HG03280 (cell line): ENCODE results near the gene SLC1A4.

Experiments used
- ATAC-seq: cut with Tn5 transposase; IDR thresholded peaks from one replicate; pipeline ENCODE4 v1.9.1; 2021; ENCODE audit warnings: mild to moderate bottlenecking, moderate library complexity; ENCODE audit not compliant: unreplicated experiment

The SLC1A4 gene

DNA sequence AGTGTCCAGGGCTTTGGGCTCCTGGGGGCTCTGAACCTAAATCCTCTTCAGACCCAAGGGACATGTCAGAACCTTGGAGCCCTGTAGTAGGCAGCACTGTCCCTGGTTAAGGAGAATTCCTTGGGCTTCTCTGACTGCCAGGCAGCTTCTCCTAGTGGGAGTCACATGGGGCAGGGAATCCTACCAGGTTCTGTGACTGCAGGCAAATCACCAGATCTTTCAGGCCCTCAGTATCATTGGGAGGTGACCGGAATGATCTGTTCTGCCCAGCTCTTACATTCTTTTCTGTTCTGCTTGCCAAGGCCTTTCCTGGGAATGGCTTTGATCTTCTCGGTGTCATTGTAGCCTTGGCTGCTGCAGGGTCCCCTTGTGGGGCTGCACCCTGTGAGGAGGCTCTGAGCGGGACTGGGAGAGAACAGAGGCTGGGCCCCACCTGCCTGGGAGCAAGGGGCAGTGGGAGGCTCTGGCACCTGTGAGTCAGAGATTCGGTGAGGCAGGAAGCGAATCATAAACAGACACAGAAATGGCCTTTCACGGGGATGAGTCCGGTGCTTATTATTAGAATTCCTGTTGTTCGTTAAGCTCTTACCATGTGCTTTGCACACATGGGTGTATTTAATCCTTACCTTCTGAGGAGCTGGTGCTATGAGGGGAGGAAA is 81.1 kb downstream of the SLC1A4 start:
- ATAC-seq: no peak

- ATAC-seq: no peak
Measured at GRCh38 chr2:65070856-65071255, 81.7 kb downstream of the SLC1A4 start.

GRCh38 chr2:65071499-65072180 is 82.4 kb downstream of the SLC1A4 start:
- ATAC-seq: no peak

GRCh38 chr2:65072181-65072970 is 83.2 kb downstream of the SLC1A4 start:
- no peak for ATAC-seq
